ENCODE measurements around the gene LHPP.

Gene LHPP, protein sequence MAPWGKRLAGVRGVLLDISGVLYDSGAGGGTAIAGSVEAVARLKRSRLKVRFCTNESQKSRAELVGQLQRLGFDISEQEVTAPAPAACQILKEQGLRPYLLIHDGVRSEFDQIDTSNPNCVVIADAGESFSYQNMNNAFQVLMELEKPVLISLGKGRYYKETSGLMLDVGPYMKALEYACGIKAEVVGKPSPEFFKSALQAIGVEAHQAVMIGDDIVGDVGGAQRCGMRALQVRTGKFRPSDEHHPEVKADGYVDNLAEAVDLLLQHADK

DNA sequence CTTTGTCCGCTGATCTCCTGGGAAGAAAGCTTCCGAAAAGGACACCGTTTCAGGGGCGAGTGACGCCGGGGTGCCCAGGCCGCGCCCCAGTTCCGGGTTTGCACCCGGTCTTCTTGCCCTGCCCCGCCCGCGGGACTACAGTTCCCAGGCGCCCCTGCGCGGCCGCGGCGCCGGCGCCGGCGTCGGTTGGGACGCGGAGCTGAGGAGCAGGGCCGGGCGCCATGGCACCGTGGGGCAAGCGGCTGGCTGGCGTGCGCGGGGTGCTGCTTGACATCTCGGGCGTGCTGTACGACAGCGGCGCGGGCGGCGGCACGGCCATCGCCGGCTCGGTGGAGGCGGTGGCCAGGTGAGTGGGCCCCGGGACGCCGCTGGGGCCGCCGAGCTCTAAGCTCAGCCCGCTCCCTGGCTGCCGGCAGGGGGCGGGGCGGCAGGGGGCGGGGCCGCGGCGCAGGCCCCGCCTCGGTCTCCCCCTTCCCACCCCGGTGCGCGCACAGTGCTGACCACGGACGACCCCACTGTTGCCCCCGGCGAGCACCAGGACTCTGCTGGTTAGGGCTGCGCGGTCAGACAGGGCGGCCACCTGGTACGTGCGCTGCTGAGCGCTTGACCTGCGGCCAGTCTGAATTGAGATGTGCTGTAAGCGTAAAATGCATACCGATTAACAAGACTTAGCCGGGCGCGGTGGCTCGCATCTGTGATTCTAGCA, at the start of gene LHPP:
LHPP (plus strand) TSS at position 182 of the 706 bp plus-strand sequence; CDS start at position 222, 40 bp downstream.
- Histone ChIP-seq H3K9ac (ENCODE audit: low read length) (no peak within 1 kb of the TSS), H3K27ac (ENCODE audit: low read depth, low read length) (peak within 1 kb of the TSS; percentile 79), H3K9me3 (ENCODE audit: low read length) (no peaks in the 10 kb centered on the region), H3K4me1 (ENCODE audit: insufficient read depth, low read length) (peaks cover 8% of the 10 kb centered on the region), H3K4me3 (ENCODE audit: low read depth in 1 of 2, low read length in 2 of 2) (peak within 1 kb of the TSS; percentile 40 to 69), H3K27me3 (ENCODE audit: control insufficient read depth in 1 of 2, insufficient read depth in 2 of 2, low read length in 2 of 2) (no peaks in the 10 kb centered on the region), H3K36me3 (ENCODE audit: insufficient read depth, low read length) (no peaks in the 10 kb centered on the region)

GRCh38 chr10:124414076-124414475, 47.5 kb upstream of the LHPP start:
- Histone ChIP-seq H3K27ac (ENCODE audit: low read depth, low read length) (no peak overlapping the region), H3K4me3 (ENCODE audit: low read depth in 1 of 2, low read length in 2 of 2) (no peak overlapping the region), H3K36me3 (ENCODE audit: insufficient read depth, low read length) (peaks cover 4% of the 10 kb centered on the region), H3K9ac (ENCODE audit: low read length) (no peak overlapping the region), H3K27me3 (ENCODE audit: control insufficient read depth in 1 of 2, insufficient read depth in 2 of 2, low read length in 2 of 2) (no peaks in the 10 kb centered on the region), H3K4me1 (ENCODE audit: insufficient read depth, low read length) (peaks cover 43% of the 10 kb centered on the region), H3K9me3 (ENCODE audit: low read length) (no peaks in the 10 kb centered on the region)

- H3K36me3 ChIP-seq (ENCODE audit: insufficient read depth, low read length): peaks cover 4% of the 10 kb centered on the region
- H3K4me1 ChIP-seq (ENCODE audit: insufficient read depth, low read length): peaks cover 43% of the 10 kb centered on the region
- H3K27ac ChIP-seq (ENCODE audit: low read depth, low read length): peak overlapping the region; percentile 3
- no peak overlapping the region for H3K9ac ChIP-seq (ENCODE audit: low read length)
- H3K4me3 ChIP-seq (ENCODE audit: low read depth in 1 of 2, low read length in 2 of 2): no peak overlapping the region
- no peaks in the 10 kb centered on the region for H3K27me3 ChIP-seq (ENCODE audit: control insufficient read depth in 1 of 2, insufficient read depth in 2 of 2, low read length in 2 of 2)
- H3K9me3 ChIP-seq (ENCODE audit: low read length): no peaks in the 10 kb centered on the region
Measured at GRCh38 chr10:124415210-124415609, 46.4 kb upstream of the LHPP start.

GRCh38 chr10:124416733-124417132, 44.9 kb upstream of the LHPP start:
- H3K27me3 ChIP-seq (ENCODE audit: control insufficient read depth in 1 of 2, insufficient read depth in 2 of 2, low read length in 2 of 2): no peaks in the 10 kb centered on the region
- no peak overlapping the region for H3K9ac ChIP-seq (ENCODE audit: low read length)
- peaks cover 43% of the 10 kb centered on the region for H3K4me1 ChIP-seq (ENCODE audit: insufficient read depth, low read length)
- H3K36me3 ChIP-seq (ENCODE audit: insufficient read depth, low read length): no peaks in the 10 kb centered on the region
- no peaks in the 10 kb centered on the region for H3K9me3 ChIP-seq (ENCODE audit: low read length)
- H3K4me3 ChIP-seq (ENCODE audit: low read depth in 1 of 2, low read length in 2 of 2): no peak overlapping the region
- no peak overlapping the region for H3K27ac ChIP-seq (ENCODE audit: low read depth, low read length)

GRCh38 chr10:124417895-124418725, 43.5 kb upstream of the LHPP start:
- no peaks in the 10 kb centered on the region for H3K9me3 ChIP-seq (ENCODE audit: low read length)
- peak overlapping the region; percentile 97 for H3K27ac ChIP-seq (ENCODE audit: low read depth, low read length)
- no peaks in the 10 kb centered on the region for H3K27me3 ChIP-seq (ENCODE audit: control insufficient read depth in 1 of 2, insufficient read depth in 2 of 2, low read length in 2 of 2)
- H3K4me3 ChIP-seq (ENCODE audit: low read depth in 1 of 2, low read length in 2 of 2): peak overlapping the region; percentile 60 to 75
- H3K9ac ChIP-seq (ENCODE audit: low read length): peak overlapping the region; percentile 68
- H3K36me3 ChIP-seq (ENCODE audit: insufficient read depth, low read length): no peaks in the 10 kb centered on the region
- peaks cover 43% of the 10 kb centered on the region for H3K4me1 ChIP-seq (ENCODE audit: insufficient read depth, low read length)

DNA sequence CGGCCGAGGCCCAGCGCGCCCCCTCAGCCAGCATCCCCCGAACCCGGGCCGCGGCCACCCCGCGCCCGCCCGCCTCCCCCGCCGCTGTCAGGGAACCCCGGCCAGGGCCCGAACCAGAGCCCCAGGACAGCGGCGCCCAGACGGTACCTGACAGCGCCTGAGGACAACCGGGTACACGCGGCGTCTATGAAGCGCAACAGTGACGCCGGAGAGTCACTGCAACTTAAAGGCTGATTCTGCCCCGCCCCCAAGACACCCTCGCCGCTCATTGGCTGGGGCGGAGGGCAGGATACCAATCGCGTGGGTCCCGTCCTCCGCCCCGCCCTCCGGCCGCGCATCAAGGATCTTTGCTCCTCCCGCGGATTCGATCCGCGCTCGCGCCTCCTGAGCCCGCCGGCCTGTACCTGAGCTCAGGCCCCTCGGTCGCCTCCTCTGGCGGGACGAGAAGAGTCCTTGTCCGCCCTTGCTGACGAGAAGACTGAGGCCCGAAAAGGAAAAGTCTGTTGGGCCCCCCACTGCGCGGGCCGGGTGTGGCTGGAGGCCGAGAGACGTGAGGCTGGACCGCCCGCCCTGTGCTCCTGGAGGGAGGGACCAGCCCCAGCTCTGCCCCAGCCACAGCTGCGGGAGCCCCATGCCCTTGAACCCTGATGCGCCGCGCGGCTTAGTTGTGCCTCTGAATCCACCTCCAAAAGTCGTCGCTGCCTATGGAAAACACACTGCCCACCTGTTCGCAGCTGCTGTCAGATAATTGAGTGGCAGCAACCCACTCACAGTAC, 42.7 kb upstream of the LHPP start, which contains the start of gene OAT:
OAT (minus strand) TSS at position 198 of the 776 bp plus-strand sequence. CDS start 6,752 bp downstream, outside the sequence.
- Histone ChIP-seq H3K27ac (ENCODE audit: low read depth, low read length) (peak within 1 kb of the TSS; percentile 97), H3K4me1 (ENCODE audit: insufficient read depth, low read length) (peaks cover 37% of the 10 kb centered on the region), H3K9ac (ENCODE audit: low read length) (peak within 1 kb of the TSS; percentile 68), H3K4me3 (ENCODE audit: low read depth in 1 of 2, low read length in 2 of 2) (peak within 1 kb of the TSS; percentile 60 to 75), H3K36me3 (ENCODE audit: insufficient read depth, low read length) (no peaks in the 10 kb centered on the region), H3K27me3 (ENCODE audit: control insufficient read depth in 1 of 2, insufficient read depth in 2 of 2, low read length in 2 of 2) (no peaks in the 10 kb centered on the region), H3K9me3 (ENCODE audit: low read length) (no peaks in the 10 kb centered on the region)

DNA sequence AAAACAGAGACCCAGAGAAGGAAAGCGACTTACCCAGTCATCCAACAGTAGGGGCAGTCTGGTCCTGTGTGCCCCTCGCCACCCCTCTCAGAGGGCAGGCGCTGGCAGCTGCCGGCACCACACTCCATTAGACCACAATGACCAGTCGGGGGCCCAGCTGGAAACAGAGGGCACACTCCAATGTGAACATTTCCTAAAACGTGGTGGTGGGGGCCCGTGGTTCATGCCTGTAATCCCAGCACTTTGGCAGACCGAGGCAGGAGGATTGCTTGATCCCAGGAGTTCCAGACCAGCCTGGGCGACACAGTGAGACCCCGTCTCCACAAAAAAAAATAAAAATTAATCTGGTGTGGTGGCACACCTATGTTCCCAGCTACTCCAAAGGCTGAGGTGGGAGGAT, 42.0 kb upstream of the LHPP start:
- H3K9me3 ChIP-seq (ENCODE audit: low read length): no peaks in the 10 kb centered on the region
- peak overlapping the region in 1 of 2 donors; percentile 75 for H3K4me3 ChIP-seq (ENCODE audit: low read depth in 1 of 2, low read length in 2 of 2)
- no peak overlapping the region for H3K9ac ChIP-seq (ENCODE audit: low read length)
- H3K4me1 ChIP-seq (ENCODE audit: insufficient read depth, low read length): peaks cover 29% of the 10 kb centered on the region
- H3K27ac ChIP-seq (ENCODE audit: low read depth, low read length): no peak overlapping the region
- H3K27me3 ChIP-seq (ENCODE audit: control insufficient read depth in 1 of 2, insufficient read depth in 2 of 2, low read length in 2 of 2): no peaks in the 10 kb centered on the region
- no peaks in the 10 kb centered on the region for H3K36me3 ChIP-seq (ENCODE audit: insufficient read depth, low read length)

DNA sequence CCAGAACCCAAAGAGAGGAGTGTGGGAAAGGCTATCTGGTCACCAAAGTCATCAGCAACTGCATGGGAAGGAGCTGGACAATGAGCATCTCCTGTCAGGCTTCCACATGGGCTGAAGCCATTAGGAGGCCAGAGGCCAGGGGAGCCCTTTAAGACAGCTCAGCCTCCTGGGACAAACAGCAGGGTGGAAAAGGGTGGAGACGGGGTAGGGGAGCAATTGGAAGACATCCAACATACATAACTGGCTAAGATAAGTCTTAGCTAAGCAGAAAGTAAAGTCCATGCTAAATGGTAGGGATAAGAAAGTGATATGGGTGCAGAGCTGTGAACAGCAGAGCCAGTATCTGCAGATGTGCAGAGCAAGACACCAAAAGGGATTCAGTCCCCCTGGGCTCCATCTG, 41.4 kb upstream of the LHPP start:
- Histone ChIP-seq H3K27me3 (ENCODE audit: control insufficient read depth in 1 of 2, insufficient read depth in 2 of 2, low read length in 2 of 2) (no peaks in the 10 kb centered on the region), H3K9ac (ENCODE audit: low read length) (no peak overlapping the region), H3K36me3 (ENCODE audit: insufficient read depth, low read length) (no peaks in the 10 kb centered on the region), H3K4me3 (ENCODE audit: low read depth in 1 of 2, low read length in 2 of 2) (no peak overlapping the region), H3K4me1 (ENCODE audit: insufficient read depth, low read length) (peaks cover 26% of the 10 kb centered on the region), H3K27ac (ENCODE audit: low read depth, low read length) (no peak overlapping the region), H3K9me3 (ENCODE audit: low read length) (no peaks in the 10 kb centered on the region)

- Histone ChIP-seq H3K36me3 (ENCODE audit: insufficient read depth, low read length) (no peaks in the 10 kb centered on the region), H3K9ac (ENCODE audit: low read length) (no peak overlapping the region), H3K27me3 (ENCODE audit: control insufficient read depth in 1 of 2, insufficient read depth in 2 of 2, low read length in 2 of 2) (no peaks in the 10 kb centered on the region), H3K9me3 (ENCODE audit: low read length) (no peaks in the 10 kb centered on the region), H3K4me1 (ENCODE audit: insufficient read depth, low read length) (peaks cover 1% of the 10 kb centered on the region), H3K4me3 (ENCODE audit: low read depth in 1 of 2, low read length in 2 of 2) (no peak overlapping the region), H3K27ac (ENCODE audit: low read depth, low read length) (no peak overlapping the region)
Measured at GRCh38 chr10:124422742-124423141, 38.9 kb upstream of the LHPP start.

DNA sequence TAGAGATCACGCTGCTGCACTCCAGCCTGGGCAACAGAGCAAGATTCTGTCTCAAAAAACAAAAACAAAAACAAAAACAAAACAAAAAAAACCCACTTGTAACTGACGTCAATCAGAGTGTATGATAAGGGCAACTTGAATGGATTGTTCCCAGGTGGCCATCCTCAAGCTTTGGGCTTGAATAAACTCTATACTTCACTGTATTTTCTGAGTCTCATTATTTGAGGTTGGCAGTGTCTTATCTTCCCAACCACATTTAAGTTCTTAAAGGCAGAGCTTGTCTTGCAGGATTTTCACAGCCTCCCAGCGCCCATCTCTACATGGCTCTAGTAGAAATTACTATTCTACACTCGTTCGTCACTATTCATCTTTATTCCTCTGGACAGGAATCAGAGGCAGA, 37.8 kb upstream of the LHPP start:
- no peaks in the 10 kb centered on the region for H3K9me3 ChIP-seq (ENCODE audit: low read length)
- H3K9ac ChIP-seq (ENCODE audit: low read length): no peak overlapping the region
- H3K27me3 ChIP-seq (ENCODE audit: control insufficient read depth in 1 of 2, insufficient read depth in 2 of 2, low read length in 2 of 2): no peaks in the 10 kb centered on the region
- no peaks in the 10 kb centered on the region for H3K4me1 ChIP-seq (ENCODE audit: insufficient read depth, low read length)
- no peak overlapping the region for H3K4me3 ChIP-seq (ENCODE audit: low read depth in 1 of 2, low read length in 2 of 2)
- no peak overlapping the region for H3K27ac ChIP-seq (ENCODE audit: low read depth, low read length)
- H3K36me3 ChIP-seq (ENCODE audit: insufficient read depth, low read length): no peaks in the 10 kb centered on the region
